CD4-positive, CD25-positive, alpha-beta regulatory T cell (primary cell): ENCODE data around the gene SH3TC2. TPM values are rescaled to one million over a fixed set of nuclear protein-coding genes. Genes with fewer than 3 reads are reported as not detected.

Experiments used
- ATAC-seq, 2 donors: fragments of 150-1000 bp; cut with Tn5 transposase; one replicate each; pipeline ENCODE4 v1.10.0; 2021; ENCODE audit warnings: low read depth in 2 of 2, moderate number of reproducible peaks in 2 of 2, moderate library complexity in 1 of 2
- DNase-seq, 3 donors: peaks; one replicate each; pipeline versions ENCODE4 v3.0.0 to v3.0.0-alpha.2; 2012 to 2022; ENCODE audit warnings: mixed read lengths in 1 of 3
- H3K27ac ChIP-seq: one replicate; pipeline ENCODE4 v1.7.0; 2013; ENCODE audit warnings: mild to moderate bottlenecking, low read length; ENCODE audit not compliant: insufficient read depth, poor library complexity, severe bottlenecking
- H3K27me3 ChIP-seq: one replicate; pipeline ENCODE4 v1.7.0; 2013; ENCODE audit warnings: low read length; ENCODE audit not compliant: control insufficient read depth, insufficient read depth
- H3K36me3 ChIP-seq: one replicate; pipeline ENCODE4 v1.7.0; 2013; ENCODE audit warnings: mild to moderate bottlenecking, low read length, moderate library complexity; ENCODE audit not compliant: control insufficient read depth, insufficient read depth
- H3K4me1 ChIP-seq: 2 replicates; pipeline ENCODE4 v1.7.0; 2013; ENCODE audit warnings: mild to moderate bottlenecking, low read length; ENCODE audit not compliant: insufficient read depth, control insufficient read depth, poor library complexity, severe bottlenecking
- H3K4me3 ChIP-seq: one replicate; pipeline ENCODE4 v1.7.0; 2013; ENCODE audit warnings: low read depth, mild to moderate bottlenecking, low read length, moderate library complexity
- H3K9me3 ChIP-seq, 2 experiments: 1 replicate in 1 of 2; 2 replicates in 1 of 2; pipeline ENCODE4 v1.7.0; 2013; ENCODE audit warnings: low read length in 2 of 2, mild to moderate bottlenecking in 1 of 2, moderate library complexity in 1 of 2; ENCODE audit not compliant: control insufficient read depth in 2 of 2
- H3K27ac Mint-ChIP-seq, 3 donors: one replicate each; pipeline ENCODE4 v1.8.0; 2020 to 2022; ENCODE audit warnings: mild to moderate bottlenecking in 3 of 3, mixed read lengths in 3 of 3, moderate library complexity in 2 of 3
- H3K27me3 Mint-ChIP-seq: one replicate; pipeline ENCODE4 v1.8.0; 2022; ENCODE audit warnings: mild to moderate bottlenecking, mixed read lengths
- H3K36me3 Mint-ChIP-seq: one replicate; pipeline ENCODE4 v1.8.0; 2020; ENCODE audit warnings: mixed read lengths
- H3K4me1 Mint-ChIP-seq, 4 donors: one replicate each; pipeline ENCODE4 v1.8.0; 2020 to 2022; ENCODE audit warnings: mixed read lengths in 4 of 4, mild to moderate bottlenecking in 1 of 4
- H3K4me3 Mint-ChIP-seq, 4 donors: one replicate each; pipeline ENCODE4 v1.8.0; 2020 to 2022; ENCODE audit warnings: mild to moderate bottlenecking in 4 of 4, mixed read lengths in 4 of 4, moderate library complexity in 3 of 4
- H3K9me3 Mint-ChIP-seq, 7 donors: one replicate each; pipeline ENCODE4 v1.8.0; 2020 to 2022; ENCODE audit warnings: mixed read lengths in 7 of 7, mild to moderate bottlenecking in 3 of 7, moderate library complexity in 2 of 7
- polyA plus RNA-seq, 4 donors: library from polyadenylated mRNA; unstranded; fragments of 300-500 nt; fragmentation: Illumina TruSeq; gene quantifications; one replicate each; pipeline ENCODE4 v1.2.3, GENCODE V29; 2021
- total RNA-seq: library from RNA; stranded (reverse); gene quantifications from one replicate; pipeline ENCODE4 v1.2.3, GENCODE V29; 2022

Gene SH3TC2
- total and polyA plus RNA-seq, 5 donors from 2014 or later, result 0.69 TPM; not detected in 4

- peaks cover 3% of the 10 kb centered on the region for H3K27me3 ChIP-seq
- H3K9me3 ChIP-seq, result no peaks in the 10 kb centered on the region
- no peaks in the 10 kb centered on the region for H3K4me1 ChIP-seq
- no peaks in the 10 kb centered on the region for H3K4me1 Mint-ChIP-seq
- no peaks in the 10 kb centered on the region for H3K36me3 ChIP-seq
- no peak overlapping the region for H3K27ac ChIP-seq
- no peak overlapping the region for H3K4me3 Mint-ChIP-seq
- no peak for DNase-seq
- no peaks in the 10 kb centered on the region for H3K36me3 Mint-ChIP-seq
- H3K27ac Mint-ChIP-seq, result no peak overlapping the region
- ATAC-seq, result no peak
- no peaks in the 10 kb centered on the region for H3K9me3 Mint-ChIP-seq
- no peak overlapping the region for H3K4me3 ChIP-seq
- H3K27me3 Mint-ChIP-seq, result peaks cover 17% of the 10 kb centered on the region
These were observed 47.7 kb downstream of the SH3TC2 start for GRCh38 chr5:149015126-149015525.

DNA sequence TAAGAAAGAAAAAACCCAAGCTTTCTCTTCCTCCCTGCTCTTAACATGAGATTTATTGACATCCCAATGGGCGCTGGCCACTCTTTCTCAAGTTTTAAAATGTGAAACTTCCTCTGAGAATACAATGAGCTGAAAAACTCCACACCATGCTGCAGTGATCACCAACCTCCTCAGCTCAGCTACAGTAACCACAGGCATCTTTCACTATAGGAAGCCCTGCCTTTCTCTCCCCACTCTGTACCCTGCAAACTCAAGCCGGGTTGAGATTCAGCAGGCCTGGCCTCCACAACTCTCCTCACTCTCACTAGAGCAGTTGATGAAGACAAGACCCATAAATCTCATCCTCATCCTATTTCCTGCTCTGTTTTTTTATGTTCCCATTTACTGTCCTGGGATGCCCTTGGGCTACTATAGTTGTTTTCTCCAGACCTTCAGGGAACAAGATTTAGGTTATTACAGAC is 48.3 kb downstream of the SH3TC2 start:
- no peak overlapping the region for H3K27ac ChIP-seq
- peaks cover 17% of the 10 kb centered on the region for H3K27me3 Mint-ChIP-seq
- DNase-seq (no peak), ATAC-seq (no peak)
- H3K4me3 Mint-ChIP-seq, result no peak overlapping the region
- no peaks in the 10 kb centered on the region for H3K4me1 Mint-ChIP-seq
- H3K27me3 ChIP-seq, result peaks cover 3% of the 10 kb centered on the region
- no peaks in the 10 kb centered on the region for H3K9me3 ChIP-seq
- no peaks in the 10 kb centered on the region for H3K4me1 ChIP-seq
- H3K36me3 ChIP-seq, result no peaks in the 10 kb centered on the region
- H3K27ac Mint-ChIP-seq, result no peak overlapping the region
- H3K4me3 ChIP-seq, result no peak overlapping the region
- H3K36me3 Mint-ChIP-seq, result no peaks in the 10 kb centered on the region
- H3K9me3 Mint-ChIP-seq, result no peaks in the 10 kb centered on the region

DNA sequence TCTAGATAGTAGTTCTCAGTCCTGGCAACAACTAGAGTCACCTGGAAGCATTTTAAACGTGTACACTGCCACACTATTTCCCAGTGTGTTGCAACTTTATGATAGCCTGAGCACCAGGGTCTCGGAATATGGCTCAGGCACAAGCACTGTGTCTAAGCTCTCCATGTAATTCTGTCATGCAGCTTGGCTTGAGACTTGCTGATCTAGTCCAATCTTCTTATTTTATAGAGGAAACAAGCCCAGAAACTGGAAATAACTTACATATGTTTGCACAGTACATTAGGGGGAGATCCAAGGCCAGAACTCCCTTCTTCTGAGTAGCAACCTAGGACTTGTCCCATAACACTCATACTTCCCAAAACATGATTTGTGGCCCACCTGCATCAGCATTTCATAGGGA is 49.1 kb downstream of the SH3TC2 start:
- no peak overlapping the region for H3K27ac ChIP-seq
- no peak overlapping the region for H3K4me3 ChIP-seq
- DNase-seq (no peak), ATAC-seq (no peak)
- Mint-ChIP-seq H3K9me3 (no peaks in the 10 kb centered on the region), H3K4me3 (no peak overlapping the region), H3K36me3 (no peaks in the 10 kb centered on the region), H3K27ac (no peak overlapping the region), H3K4me1 (no peaks in the 10 kb centered on the region), H3K27me3 (peaks cover 15% of the 10 kb centered on the region)
- H3K27me3 ChIP-seq, result peaks cover 3% of the 10 kb centered on the region
- no peaks in the 10 kb centered on the region for H3K4me1 ChIP-seq
- H3K36me3 ChIP-seq, result no peaks in the 10 kb centered on the region
- no peaks in the 10 kb centered on the region for H3K9me3 ChIP-seq

DNA sequence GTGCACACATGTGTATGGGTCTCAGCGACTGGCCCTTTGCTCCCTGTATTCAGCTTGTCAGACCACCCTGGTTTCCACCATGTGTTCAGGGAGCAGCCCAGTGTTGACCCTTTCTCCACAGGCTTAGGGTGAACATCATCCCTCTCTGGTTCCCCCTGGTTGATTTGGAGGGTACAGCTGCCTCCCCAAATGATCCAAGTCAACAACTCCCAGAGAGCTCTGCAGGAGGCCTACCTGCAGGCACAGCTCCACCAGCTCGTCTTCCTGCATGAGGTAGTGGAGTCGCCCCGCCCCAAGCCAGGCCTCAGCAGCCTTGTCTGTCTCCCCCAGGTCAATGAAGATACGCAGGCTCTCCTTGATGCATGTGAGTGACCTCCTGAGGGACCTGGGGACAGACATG is 50.5 kb downstream of the SH3TC2 start:
- Mint-ChIP-seq H3K9me3 (no peaks in the 10 kb centered on the region), H3K36me3 (no peaks in the 10 kb centered on the region), H3K4me1 (no peaks in the 10 kb centered on the region), H3K27me3 (peaks cover 9% of the 10 kb centered on the region), H3K4me3 (no peak overlapping the region), H3K27ac (no peak overlapping the region)
- no peak for DNase-seq
- H3K27me3 ChIP-seq, result no peaks in the 10 kb centered on the region
- no peak overlapping the region for H3K4me3 ChIP-seq
- no peaks in the 10 kb centered on the region for H3K36me3 ChIP-seq
- ATAC-seq, result no peak
- H3K4me1 ChIP-seq, result no peaks in the 10 kb centered on the region
- no peaks in the 10 kb centered on the region for H3K9me3 ChIP-seq
- no peak overlapping the region for H3K27ac ChIP-seq

- Histone ChIP-seq H3K36me3 (no peaks in the 10 kb centered on the region), H3K27ac (no peak overlapping the region), H3K4me3 (no peak overlapping the region), H3K4me1 (no peaks in the 10 kb centered on the region), H3K27me3 (no peaks in the 10 kb centered on the region), H3K9me3 (no peaks in the 10 kb centered on the region)
- H3K36me3 Mint-ChIP-seq, result no peaks in the 10 kb centered on the region
- peaks cover 9% of the 10 kb centered on the region for H3K27me3 Mint-ChIP-seq
- DNase-seq (no peak), ATAC-seq (no peak)
- no peaks in the 10 kb centered on the region for H3K9me3 Mint-ChIP-seq
- H3K4me3 Mint-ChIP-seq, result no peak overlapping the region
- no peaks in the 10 kb centered on the region for H3K4me1 Mint-ChIP-seq
- H3K27ac Mint-ChIP-seq, result no peak overlapping the region
These were observed 51.1 kb downstream of the SH3TC2 start for GRCh38 chr5:149011728-149012127.

- no peaks in the 10 kb centered on the region for H3K4me1 ChIP-seq
- H3K27ac Mint-ChIP-seq, result peak overlapping the region in 1 of 3 donors; percentile 46
- no peaks in the 10 kb centered on the region for H3K36me3 Mint-ChIP-seq
- H3K9me3 Mint-ChIP-seq, result no peaks in the 10 kb centered on the region
- H3K9me3 ChIP-seq, result no peaks in the 10 kb centered on the region
- H3K4me3 Mint-ChIP-seq, result no peak overlapping the region
- ATAC-seq (no peak), DNase-seq (no peak)
- no peak overlapping the region for H3K27ac ChIP-seq
- H3K4me1 Mint-ChIP-seq, result no peaks in the 10 kb centered on the region
- H3K4me3 ChIP-seq, result no peak overlapping the region
- H3K27me3 Mint-ChIP-seq, result peaks cover 9% of the 10 kb centered on the region
- no peaks in the 10 kb centered on the region for H3K27me3 ChIP-seq
- H3K36me3 ChIP-seq, result no peaks in the 10 kb centered on the region
These were observed 51.8 kb downstream of the SH3TC2 start for GRCh38 chr5:149011084-149011483.

DNA sequence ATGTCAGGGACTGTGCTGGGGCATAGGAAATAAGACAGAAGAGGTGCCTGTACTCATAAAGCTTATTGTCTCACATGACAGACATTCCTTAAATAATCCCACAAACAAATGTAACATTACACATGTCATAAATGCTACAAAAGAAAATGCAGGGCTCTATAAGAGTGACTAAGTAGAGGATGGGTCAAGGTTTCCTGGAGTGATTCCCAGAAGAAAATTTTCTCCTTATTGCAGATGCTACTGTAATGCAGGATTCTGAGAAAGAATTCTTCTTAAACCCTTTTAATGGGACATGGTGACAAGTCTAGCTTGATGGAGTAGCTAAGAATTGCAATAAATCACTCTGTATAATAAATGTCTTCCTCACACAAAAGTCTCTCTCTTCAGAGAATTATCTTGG is 55.7 kb downstream of the SH3TC2 start:
- Histone ChIP-seq H3K36me3 (no peaks in the 10 kb centered on the region), H3K4me1 (no peaks in the 10 kb centered on the region), H3K27ac (no peak overlapping the region), H3K9me3 (no peaks in the 10 kb centered on the region), H3K27me3 (no peaks in the 10 kb centered on the region), H3K4me3 (no peak overlapping the region)
- Mint-ChIP-seq H3K27ac (peak overlapping the region in 1 of 3 donors; percentile 47), H3K36me3 (no peaks in the 10 kb centered on the region), H3K4me3 (no peak overlapping the region), H3K27me3 (peaks cover 13% of the 10 kb centered on the region), H3K4me1 (no peaks in the 10 kb centered on the region), H3K9me3 (no peaks in the 10 kb centered on the region)
- DNase-seq (no peak), ATAC-seq (no peak)

GRCh38 chr5:149006426-149006825 is 56.4 kb downstream of the SH3TC2 start:
- H3K4me1 ChIP-seq, result no peaks in the 10 kb centered on the region
- H3K9me3 Mint-ChIP-seq, result no peaks in the 10 kb centered on the region
- no peaks in the 10 kb centered on the region for H3K9me3 ChIP-seq
- H3K36me3 ChIP-seq, result no peaks in the 10 kb centered on the region
- H3K4me3 ChIP-seq, result no peak overlapping the region
- H3K27me3 ChIP-seq, result peaks cover 2% of the 10 kb centered on the region
- no peak for DNase-seq
- no peaks in the 10 kb centered on the region for H3K4me1 Mint-ChIP-seq
- no peak overlapping the region for H3K4me3 Mint-ChIP-seq
- no peak for ATAC-seq
- H3K27me3 Mint-ChIP-seq, result peaks cover 13% of the 10 kb centered on the region
- no peak overlapping the region for H3K27ac ChIP-seq
- no peaks in the 10 kb centered on the region for H3K36me3 Mint-ChIP-seq
- H3K27ac Mint-ChIP-seq, result peak overlapping the region in 1 of 3 donors; percentile 47
